SK-N-MC (cell line): Measurements from ENCODE around the gene NEDD8.

ENCODE experiments used
- EZH2 ChIP-seq: fragments of 200-600 bp; sonication (generic); IDR thresholded peaks from one replicate; pipeline ENCODE4 v1.6.1; 2017; ENCODE audit warnings: antibody characterized with exemption
- FOXP2 ChIP-seq: optimal IDR thresholded peaks from 2 replicates; pipeline ENCODE3; 2011; ENCODE audit warnings: mild to moderate bottlenecking, moderate library complexity; ENCODE audit not compliant: insufficient read depth; ENCODE audit errors: extremely low read length, control extremely low read depth
- POLR2AphosphoS5 ChIP-seq: IDR thresholded peaks from 2 replicates; pipeline ENCODE4 v1.6.1; 2012; ENCODE audit warnings: mild to moderate bottlenecking, low read depth, low read length, borderline replicate concordance

DNA sequence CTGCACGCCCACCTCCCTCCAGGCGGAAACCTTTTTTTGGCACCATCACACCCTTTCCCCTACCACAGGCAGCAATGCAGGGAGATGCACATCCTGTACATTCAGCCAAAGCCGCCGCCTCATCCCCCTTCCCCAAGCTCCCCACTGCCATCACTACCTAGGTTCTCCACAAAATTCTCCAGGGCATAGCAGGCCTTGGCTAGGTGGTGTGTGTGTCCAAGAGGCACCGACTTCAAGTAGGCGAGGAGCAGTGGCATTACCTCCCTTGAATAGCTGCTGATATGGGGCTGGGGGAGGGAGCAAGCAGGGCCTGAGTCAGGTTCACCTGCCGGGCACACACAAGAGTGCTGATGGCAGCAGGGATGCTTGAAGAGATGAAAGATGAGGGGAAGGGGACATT lies 47.1 kb downstream of the NEDD8 start:
- TF ChIP-seq EZH2 (no peak), POLR2AphosphoS5 (no peak), FOXP2 (no peak)
